Neuronal stem cell (in vitro differentiated cells): ENCODE data around the gene ZFP42.

ENCODE experiments used
- DNase-seq: peaks from one replicate; pipeline ENCODE4 v3.0.0-alpha.2; 2013; ENCODE audit warnings: low spot score
- H2AFZ ChIP-seq: one replicate; pipeline ENCODE4 v1.6.1; 2013; ENCODE audit warnings: mild to moderate bottlenecking, low read length, inconsistent platforms
- H2AK5ac ChIP-seq: 2 replicates; pipeline ENCODE4 v1.6.1; 2013; ENCODE audit warnings: low read depth, mild to moderate bottlenecking, inconsistent platforms, low read length, moderate library complexity, mixed read lengths
- H2BK120ac ChIP-seq: 2 replicates; pipeline ENCODE4 v1.6.1; 2013; ENCODE audit warnings: low read depth, mild to moderate bottlenecking, inconsistent platforms, low read length, moderate library complexity, mixed read lengths
- H2BK12ac ChIP-seq: one replicate; pipeline ENCODE4 v1.6.1; 2013; ENCODE audit warnings: low read length, inconsistent platforms
- H2BK15ac ChIP-seq: 2 replicates; pipeline ENCODE4 v1.6.1; 2013; ENCODE audit warnings: mild to moderate bottlenecking, low read length, inconsistent platforms, mixed read lengths
- H2BK5ac ChIP-seq: one replicate; pipeline ENCODE4 v1.6.1; 2013; ENCODE audit warnings: inconsistent platforms, mild to moderate bottlenecking, low read length, moderate library complexity
- H3K14ac ChIP-seq: one replicate; pipeline ENCODE4 v1.6.1; 2013; ENCODE audit warnings: low read length, inconsistent platforms
- H3K18ac ChIP-seq: 2 replicates; pipeline ENCODE4 v1.6.1; 2013; ENCODE audit warnings: low read length, inconsistent platforms
- H3K23ac ChIP-seq: 2 replicates; pipeline ENCODE4 v1.6.1; 2013; ENCODE audit warnings: low read depth, mild to moderate bottlenecking, mixed read lengths, low read length, inconsistent platforms; ENCODE audit not compliant: poor library complexity
- H3K27ac ChIP-seq: replicated peaks from 3 replicates; pipeline ENCODE4 v1.5.1; 2013; ENCODE audit warnings: low read length, inconsistent platforms
- H3K27me3 ChIP-seq, 3 experiments: 2 replicates each; pipeline ENCODE4 v1.6.1; 2013; ENCODE audit warnings: low read length in 3 of 3, mild to moderate bottlenecking in 2 of 3, inconsistent platforms in 1 of 3, low read depth in 1 of 3, mixed read lengths in 1 of 3, moderate library complexity in 1 of 3; ENCODE audit not compliant: control insufficient read depth in 3 of 3, insufficient read depth in 3 of 3
- H3K36me3 ChIP-seq, 2 donors: replicated peaks in 1 of 2; 2 replicates each; pipeline ENCODE4 v1.6.1; 2013; ENCODE audit warnings: low read length in 2 of 2; ENCODE audit not compliant: control insufficient read depth in 2 of 2, insufficient read depth in 2 of 2
- H3K4ac ChIP-seq: 2 replicates; pipeline ENCODE4 v1.6.1; 2013; ENCODE audit warnings: inconsistent platforms, mild to moderate bottlenecking, low read length, moderate library complexity
- H3K4me1 ChIP-seq, 2 donors: 1 replicate in 1 of 2; 2 replicates in 1 of 2; pipeline ENCODE4 v1.6.1; 2013; ENCODE audit warnings: low read length in 2 of 2, low read depth in 1 of 2; ENCODE audit not compliant: control insufficient read depth in 2 of 2, insufficient read depth in 1 of 2
- H3K4me2 ChIP-seq: one replicate; pipeline ENCODE4 v1.6.1; 2013; ENCODE audit warnings: mild to moderate bottlenecking, low read length, inconsistent platforms; ENCODE audit not compliant: insufficient read depth, poor library complexity, severe bottlenecking
- H3K4me3 ChIP-seq, 2 donors: 2 replicates each; pipeline ENCODE4 v1.5.1; 2013; ENCODE audit warnings: low read length in 2 of 2, mild to moderate bottlenecking in 2 of 2, inconsistent platforms in 1 of 2, moderate library complexity in 1 of 2
- H3K79me1 ChIP-seq: one replicate; pipeline ENCODE4 v1.6.1; 2013; ENCODE audit warnings: low read depth, mild to moderate bottlenecking, inconsistent platforms, low read length, moderate library complexity
- H3K9ac ChIP-seq: one replicate; pipeline ENCODE4 v1.6.1; 2013; ENCODE audit warnings: mild to moderate bottlenecking, low read depth, low read length, inconsistent platforms; ENCODE audit not compliant: poor library complexity
- H3K9me3 ChIP-seq, 2 donors: replicated peaks in 1 of 2; 2 replicates each; pipeline versions ENCODE3 to v1.6.1; 2013; ENCODE audit warnings: low read length in 2 of 2, mild to moderate bottlenecking in 2 of 2, inconsistent platforms in 1 of 2, low read depth in 1 of 2, mixed read lengths in 1 of 2, moderate library complexity in 1 of 2; ENCODE audit not compliant: control insufficient read depth in 2 of 2, insufficient read depth in 1 of 2
- H4K8ac ChIP-seq: one replicate; pipeline ENCODE4 v1.6.1; 2013; ENCODE audit warnings: low read depth, mild to moderate bottlenecking, inconsistent platforms, low read length, moderate library complexity
- H4K91ac ChIP-seq: one replicate; pipeline ENCODE4 v1.6.1; 2013; ENCODE audit warnings: low read length, low read depth, mild to moderate bottlenecking, inconsistent platforms; ENCODE audit not compliant: poor library complexity
- WGBS, 2 donors: extraction: QIAGEN DNeasy Blood & Tissue Kit; methylation state at CpG; one replicate each; pipeline ENCODE4 v1.1.7; 2013; ENCODE audit warnings: missing lambda C conversion rate in 2 of 2, mixed read lengths in 1 of 2; ENCODE audit not compliant: insufficient read length in 2 of 2, insufficient replicate concordance in 1 of 2; ENCODE audit errors: extremely low coverage in 2 of 2; 5-methylcytosine and 5-hydroxymethylcytosine counted together

The ZFP42 gene

GRCh38 chr4:188029114-188029513, 33.5 kb downstream of the ZFP42 start:
- no CpG with 5 or more reads among the region's 13 CpGs for WGBS, 2 donors
- no peak overlapping the region for H2AFZ ChIP-seq

DNA sequence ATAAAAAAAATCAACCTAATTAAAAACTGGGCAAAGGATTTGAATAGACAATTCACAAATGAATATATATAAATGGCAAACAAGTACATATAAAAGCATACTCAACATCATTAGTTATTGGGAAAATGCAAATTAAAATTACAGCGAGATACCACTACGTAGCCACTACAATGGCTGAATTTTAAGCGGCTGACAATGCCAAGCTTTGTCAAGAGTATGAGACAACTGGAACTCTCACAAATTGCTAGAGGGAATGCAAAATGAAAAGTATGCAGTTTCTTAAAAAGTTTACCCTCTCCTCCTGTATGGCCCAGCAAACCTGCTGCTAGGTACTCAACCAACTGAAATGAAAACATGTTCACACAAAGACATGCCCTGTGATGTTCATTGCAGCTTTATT, 34.8 kb downstream of the ZFP42 start:
- Histone ChIP-seq H3K14ac (no peak overlapping the region), H3K36me3 (no peaks in the 10 kb centered on the region), H3K4me1 (peaks cover 0 to 6% of the 10 kb centered on the region in 2 donors), H4K91ac (no peak overlapping the region), H3K9ac (no peak overlapping the region), H3K4ac (no peak overlapping the region), H3K4me3 (no peak overlapping the region), H3K27me3 (peaks cover 0 to 5% (median 0%) of the 10 kb centered on the region in 3 experiments), H3K4me2 (no peak overlapping the region), H3K79me1 (peaks cover 6% of the 10 kb centered on the region), H2BK120ac (no peak overlapping the region), H3K23ac (no peak overlapping the region), H2AK5ac (no peak overlapping the region), H4K8ac (no peak overlapping the region), H3K18ac (no peak overlapping the region), H2BK12ac (no peak overlapping the region), H2BK15ac (no peak overlapping the region), H3K9me3 (peaks cover 0 to 6% of the 10 kb centered on the region in 2 donors), H2AFZ (no peak overlapping the region), H3K27ac (no peak overlapping the region), H2BK5ac (no peak overlapping the region)
- no CpG with 5 or more reads among the region's 3 CpGs for WGBS, 2 donors
- DNase-seq: no peak

More at GRCh38 chr4:188029114-188029513, 33.5 kb downstream of the ZFP42 start:
- Histone ChIP-seq H3K4me3 (peak overlapping the region in 1 of 2 donors; percentile 17), H2AK5ac (peak overlapping the region; percentile 32), H3K79me1 (peaks cover 6% of the 10 kb centered on the region), H2BK12ac (peak overlapping the region; percentile 85), H4K8ac (peak overlapping the region; percentile 7), H3K27me3 (peaks cover 0 to 5% (median 0%) of the 10 kb centered on the region in 3 experiments), H3K23ac (no peak overlapping the region), H3K4me1 (peaks cover 0 to 6% of the 10 kb centered on the region in 2 donors), H2BK15ac (peak overlapping the region; percentile 76), H2BK120ac (no peak overlapping the region), H3K27ac (no peak overlapping the region), H2BK5ac (no peak overlapping the region), H3K9ac (peak overlapping the region; percentile 83), H4K91ac (peak overlapping the region; percentile 93), H3K36me3 (no peaks in the 10 kb centered on the region), H3K4ac (peak overlapping the region; percentile 80), H3K4me2 (no peak overlapping the region), H3K9me3 (peaks cover 0 to 6% of the 10 kb centered on the region in 2 donors), H3K18ac (peak overlapping the region; percentile 86), H3K14ac (peak overlapping the region; percentile 59)
- DNase-seq: no peak

DNA sequence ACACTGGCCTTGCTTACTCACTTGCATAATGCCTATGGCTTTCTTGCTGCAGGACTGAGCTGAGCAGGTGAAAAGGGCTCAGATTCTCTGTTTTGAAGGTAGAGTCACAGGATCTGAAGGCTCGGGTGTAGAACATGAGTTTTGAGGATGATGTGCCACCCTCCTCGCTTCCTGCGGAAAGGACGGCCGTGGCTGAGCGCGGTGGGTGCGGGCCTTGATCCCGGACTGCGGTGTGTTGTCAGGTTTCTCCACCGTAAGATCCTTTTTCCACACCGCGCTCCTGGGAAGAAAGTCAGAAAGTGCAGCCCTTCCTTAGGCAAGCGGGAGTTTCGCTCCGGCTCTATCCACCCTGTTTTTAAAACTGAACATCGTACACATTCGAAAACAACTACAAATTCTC, 36.2 kb downstream of the ZFP42 start:
- Histone ChIP-seq H3K9ac (no peak overlapping the region), H2AK5ac (no peak overlapping the region), H2BK120ac (no peak overlapping the region), H3K4me2 (peak overlapping the region; percentile 63), H2BK5ac (no peak overlapping the region), H3K4me3 (peak overlapping the region in 1 of 2 donors; percentile 59), H3K27me3 (peaks cover 0 to 5% (median 0%) of the 10 kb centered on the region in 3 experiments), H2BK15ac (no peak overlapping the region), H3K4me1 (peaks cover 0 to 6% of the 10 kb centered on the region in 2 donors), H3K79me1 (peaks cover 6% of the 10 kb centered on the region), H3K36me3 (no peaks in the 10 kb centered on the region), H3K14ac (no peak overlapping the region), H3K23ac (no peak overlapping the region), H2BK12ac (no peak overlapping the region), H2AFZ (no peak overlapping the region), H3K4ac (no peak overlapping the region), H4K91ac (no peak overlapping the region), H3K18ac (peak overlapping the region; percentile 39), H3K9me3 (peaks cover 0 to 6% of the 10 kb centered on the region in 2 donors), H4K8ac (no peak overlapping the region), H3K27ac (peak overlapping the region; percentile 69)
- no CpG with 5 or more reads among the region's 18 CpGs for WGBS, 2 donors
- DNase-seq: no peak

DNA sequence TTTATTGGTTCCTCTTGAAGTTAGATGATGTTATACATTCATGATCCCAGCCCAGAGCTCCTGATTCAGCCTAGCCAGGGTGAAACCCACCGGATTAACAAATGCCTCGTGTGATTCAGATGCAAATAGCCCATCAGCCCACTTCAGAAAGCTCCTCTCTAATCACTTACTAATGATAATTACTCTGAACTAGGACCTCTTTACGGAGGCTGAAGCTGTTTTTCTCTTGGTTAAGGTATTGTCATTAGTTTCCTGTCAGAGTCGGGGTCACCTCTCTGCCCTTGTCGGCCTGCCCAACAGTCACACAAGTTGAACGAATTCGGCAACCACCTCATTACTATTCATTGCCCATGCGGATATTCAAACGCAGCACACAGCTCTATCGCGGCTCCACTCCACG, 36.6 kb downstream of the ZFP42 start:
- peaks cover 0 to 5% (median 0%) of the 10 kb centered on the region in 3 experiments for H3K27me3 ChIP-seq
- DNase-seq: peak; percentile 58
- no peak overlapping the region for H3K4ac ChIP-seq
- no CpG with 5 or more reads among the region's 12 CpGs for WGBS, 2 donors
- peak overlapping the region; percentile 49 for H2AFZ ChIP-seq
- H2AK5ac ChIP-seq: no peak overlapping the region
- peaks cover 0 to 6% of the 10 kb centered on the region in 2 donors for H3K4me1 ChIP-seq
- no peak overlapping the region for H2BK12ac ChIP-seq
- H4K8ac ChIP-seq: no peak overlapping the region
- H3K14ac ChIP-seq: no peak overlapping the region
- no peak overlapping the region for H3K4me3 ChIP-seq
- no peak overlapping the region for H3K18ac ChIP-seq
- H3K79me1 ChIP-seq: peaks cover 6% of the 10 kb centered on the region
- H4K91ac ChIP-seq: no peak overlapping the region
- H3K9me3 ChIP-seq: peaks cover 0 to 6% of the 10 kb centered on the region in 2 donors
- no peak overlapping the region for H2BK15ac ChIP-seq
- no peak overlapping the region for H2BK5ac ChIP-seq
- no peak overlapping the region for H2BK120ac ChIP-seq
- H3K27ac ChIP-seq: peak overlapping the region; percentile 69
- H3K23ac ChIP-seq: no peak overlapping the region
- H3K9ac ChIP-seq: no peak overlapping the region
- no peaks in the 10 kb centered on the region for H3K36me3 ChIP-seq
- peak overlapping the region; percentile 63 for H3K4me2 ChIP-seq
